Small intestine (tissue), 7 donors: ENCODE results near the gene TMEM95. TPM values are rescaled to one million over a fixed set of nuclear protein-coding genes. Genes with fewer than 3 reads are reported as not detected.
"Not testable (repeated sequence)": the region's sequence is repeated elsewhere in the genome, so short reads cannot be mapped to it uniquely, and the experiment has no call there.

Source experiments
- DNase-seq, 2 donors: peaks; one replicate each; pipeline versions ENCODE4 v3.0.0 to v3.0.0-alpha.2; 2013
- FAIRE-seq: peaks from 2 replicates; lab custom pipeline; 2012; peaks lifted over from hg19 to GRCh38; lab: Jason Lieb, UNC
- H3K27ac ChIP-seq, 3 donors: one replicate each; pipeline ENCODE4 v1.5.1; 2013; ENCODE audit warnings: low read length in 2 of 3, mild to moderate bottlenecking in 2 of 3, control low read depth in 1 of 3, inconsistent platforms in 1 of 3, low read depth in 1 of 3, moderate library complexity in 1 of 3
- H3K27me3 ChIP-seq, 3 donors: one replicate each; pipeline ENCODE4 v1.6.1; 2013; ENCODE audit warnings: low read length in 3 of 3, inconsistent platforms in 1 of 3; ENCODE audit not compliant: control insufficient read depth in 3 of 3, insufficient read depth in 3 of 3
- H3K36me3 ChIP-seq, 3 donors: one replicate each; pipeline ENCODE4 v1.6.1; 2013; ENCODE audit warnings: low read length in 3 of 3, inconsistent platforms in 1 of 3, low read depth in 1 of 3, mild to moderate bottlenecking in 1 of 3, moderate library complexity in 1 of 3; ENCODE audit not compliant: control insufficient read depth in 3 of 3, insufficient read depth in 2 of 3
- H3K4me1 ChIP-seq, 3 donors: one replicate each; pipeline ENCODE4 v1.6.1; 2013; ENCODE audit warnings: low read length in 2 of 3, inconsistent platforms in 1 of 3, low read depth in 1 of 3, mild to moderate bottlenecking in 1 of 3, moderate library complexity in 1 of 3; ENCODE audit not compliant: control insufficient read depth in 3 of 3, insufficient read depth in 2 of 3
- H3K4me3 ChIP-seq, 3 donors: one replicate each; pipeline ENCODE4 v1.5.1; 2013; ENCODE audit warnings: low read length in 3 of 3, control low read depth in 1 of 3, inconsistent platforms in 1 of 3, low read depth in 1 of 3, mild to moderate bottlenecking in 1 of 3, moderate library complexity in 1 of 3
- H3K9me3 ChIP-seq, 2 donors: one replicate each; pipeline ENCODE4 v1.6.1; 2013; ENCODE audit warnings: low read depth in 1 of 2, low read length in 1 of 2; ENCODE audit not compliant: control insufficient read depth in 2 of 2, insufficient read depth in 1 of 2
- WGBS, 3 donors: extraction: QIAGEN DNeasy Blood & Tissue Kit; methylation state at CpG; one replicate each; pipeline ENCODE4 v1.1.7; 2013; 5-methylcytosine and 5-hydroxymethylcytosine counted together
- polyA plus RNA-seq, 4 donors: library from polyadenylated mRNA; stranded (reverse) in 3 of 4; unstranded in 1 of 4; fragments of 200-250 nt in 3 of 4; fragments of 120-200 nt in 1 of 4; gene quantifications; one replicate each; pipeline versions ENCODE4 v1.2.1 to v1.2.3, GENCODE V29; 2013
- donor health status: healthy with polysubstance abuse.
- donor health status: control.
- donor health status: control.
- donor health status: Bipolar disorder and iron deficiency.
- donor health status: healthy.

TMEM95 gene
- polyA plus RNA-seq, 4 donors: not detected

- not testable (repeated sequence) for H3K9me3 ChIP-seq, H3K27me3 ChIP-seq, H3K36me3 ChIP-seq, H3K4me3 ChIP-seq, H3K27ac ChIP-seq, FAIRE-seq, H3K4me1 ChIP-seq, DNase-seq
- 90 to 98% (median 93%) methylated on average over 5 of the region's 5 CpGs for WGBS, 3 donors
Observed at GRCh38 chr17:7368599-7368994, 13.6 kb downstream of the TMEM95 start.

DNA sequence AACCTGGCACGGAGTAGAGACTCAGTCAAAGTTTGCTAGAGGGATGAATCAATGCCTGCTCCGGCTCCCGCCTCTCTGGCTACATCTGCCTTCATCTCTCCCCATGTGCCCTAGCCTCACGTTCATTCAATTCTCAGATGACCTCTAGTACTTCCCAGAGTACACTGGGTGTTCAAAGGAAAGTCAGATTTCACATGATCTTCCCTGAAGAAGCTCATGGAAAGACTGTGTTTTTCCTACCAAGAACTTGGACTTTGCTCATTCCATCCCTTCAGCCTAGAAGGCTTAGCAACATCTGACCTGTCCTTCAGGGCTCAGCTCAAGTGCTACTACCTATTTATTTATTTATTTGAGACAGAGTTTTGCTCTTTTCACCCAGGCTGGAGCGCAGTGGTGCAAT lies 14.9 kb downstream of the TMEM95 start:
- FAIRE-seq (no peak), DNase-seq (peak in 1 of 2 donors; percentile 50)
- Histone ChIP-seq H3K27me3 (peaks cover 0 to 5% (median 0%) of the 10 kb centered on the region in 3 donors), H3K27ac (no peak overlapping the region), H3K4me3 (no peak overlapping the region), H3K4me1 (no peaks in the 10 kb centered on the region), H3K9me3 (no peaks in the 10 kb centered on the region), H3K36me3 (no peaks in the 10 kb centered on the region)
- WGBS, 3 donors: 61 to 75% (median 66%) methylated on average over 5 of the region's 5 CpGs

GRCh38 chr17:7370853-7371252 lies 15.9 kb downstream of the TMEM95 start:
- FAIRE-seq: no peak
- no peaks in the 10 kb centered on the region for H3K36me3 ChIP-seq
- no peak overlapping the region for H3K4me3 ChIP-seq
- no peak overlapping the region for H3K27ac ChIP-seq
- WGBS, 3 donors: 71 to 85% (median 74%) methylated on average over 4 of the region's 4 CpGs
- no peaks in the 10 kb centered on the region for H3K9me3 ChIP-seq
- peaks cover 0 to 5% (median 0%) of the 10 kb centered on the region in 3 donors for H3K27me3 ChIP-seq
- DNase-seq: no peak
- H3K4me1 ChIP-seq: no peaks in the 10 kb centered on the region

- DNase-seq (no peak), FAIRE-seq (no peak)
- H3K4me1 ChIP-seq: no peaks in the 10 kb centered on the region
- no peak overlapping the region for H3K27ac ChIP-seq
- 81 to 100% (median 87%) methylated on average over 2 of the region's 2 CpGs for WGBS, 3 donors
- H3K4me3 ChIP-seq: no peak overlapping the region
- H3K27me3 ChIP-seq: no peaks in the 10 kb centered on the region
- no peaks in the 10 kb centered on the region for H3K9me3 ChIP-seq
- H3K36me3 ChIP-seq: no peaks in the 10 kb centered on the region
Observed at GRCh38 chr17:7374353-7374752, 19.4 kb downstream of the TMEM95 start.

GRCh38 chr17:7379134-7379533 lies 24.2 kb downstream of the TMEM95 start:
- H3K4me1 ChIP-seq: peaks cover 0 to 20% (median 0%) of the 10 kb centered on the region in 3 donors
- no peak for DNase-seq
- H3K27ac ChIP-seq: no peak overlapping the region
- H3K27me3 ChIP-seq: peaks cover 0 to 21% (median 2%) of the 10 kb centered on the region in 3 donors
- WGBS, 3 donors: 91 to 98% (median 95%) methylated on average over 3 of the region's 3 CpGs
- FAIRE-seq: no peak
- H3K4me3 ChIP-seq: no peak overlapping the region
- H3K36me3 ChIP-seq: peaks cover 0 to 9% (median 0%) of the 10 kb centered on the region in 3 donors
- peaks cover 0 to 2% of the 10 kb centered on the region in 2 donors for H3K9me3 ChIP-seq

- Histone ChIP-seq H3K36me3 (peaks cover 0 to 13% (median 0%) of the 10 kb centered on the region in 3 donors), H3K27ac (peak overlapping the region in 1 of 3 donors; percentile 21), H3K27me3 (peaks cover 0 to 21% (median 2%) of the 10 kb centered on the region in 3 donors), H3K4me1 (peaks cover 0 to 22% (median 0%) of the 10 kb centered on the region in 3 donors), H3K4me3 (peak overlapping the region in 2 of 3 donors; percentile 56 to 83), H3K9me3 (peaks cover 0 to 2% of the 10 kb centered on the region in 2 donors)
- FAIRE-seq: no peak
- WGBS, 3 donors: 21 to 35% (median 34%) methylated on average over 7 of the region's 7 CpGs
- peak in 1 of 2 donors; percentile 49 for DNase-seq
Observed at GRCh38 chr17:7380321-7380720, 25.4 kb downstream of the TMEM95 start.

DNA sequence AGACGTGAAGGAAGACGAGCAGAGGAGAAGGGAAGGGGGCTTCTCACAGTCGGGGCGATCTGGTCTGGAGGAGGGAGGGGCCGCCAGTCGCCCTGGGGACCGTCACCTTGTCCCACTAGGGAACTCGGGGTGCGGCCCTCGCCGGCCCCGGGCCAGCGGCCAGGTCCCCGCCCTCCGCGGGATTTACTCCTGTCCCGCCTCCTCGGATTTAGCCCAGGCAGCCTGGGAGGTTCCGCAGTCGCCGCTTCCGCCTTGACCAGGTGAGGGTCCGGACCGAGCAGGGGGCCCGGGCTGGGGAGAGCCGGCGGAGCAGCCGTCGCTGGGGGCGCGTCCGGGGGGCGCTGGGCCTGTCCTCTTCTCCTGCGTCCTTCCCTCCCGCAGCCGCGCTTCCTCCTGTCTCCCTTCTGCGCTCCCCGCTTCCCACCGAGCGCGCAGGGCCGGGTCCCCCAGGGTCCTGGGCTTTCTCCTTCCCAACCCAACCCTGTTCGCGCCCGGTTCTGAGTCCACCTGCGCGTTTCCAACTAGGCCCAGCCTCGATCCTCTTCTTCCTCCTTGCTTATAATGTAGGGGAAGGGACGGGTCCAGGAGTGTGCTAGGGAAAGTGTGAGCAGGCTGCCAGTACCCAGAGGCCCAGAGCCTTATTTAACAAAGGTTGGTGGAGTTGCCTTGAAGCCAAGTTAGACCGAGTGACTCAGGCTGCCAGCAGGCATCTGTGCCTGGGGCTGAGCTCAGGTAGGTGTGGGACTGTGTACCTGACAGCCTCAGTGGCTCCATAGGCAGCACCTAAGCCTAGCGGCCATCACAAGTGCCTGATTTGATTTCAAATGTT lies 26.1 kb downstream of the TMEM95 start, which contains the start of gene TNK1:
Gene TNK1 (plus strand): TSS at position 235 of the 829 bp plus-strand sequence. CDS start 1,838 bp downstream, outside the sequence.
- FAIRE-seq: no peak
- Histone ChIP-seq H3K4me1 (peaks cover 0 to 22% (median 0%) of the 10 kb centered on the region in 3 donors), H3K9me3 (peaks cover 0 to 2% of the 10 kb centered on the region in 2 donors), H3K36me3 (peaks cover 0 to 16% (median 0%) of the 10 kb centered on the region in 3 donors), H3K27ac (peak within 1 kb of the TSS; percentile 36 to 69 (median 40)), H3K27me3 (peaks cover 0 to 21% (median 2%) of the 10 kb centered on the region in 3 donors), H3K4me3 (peak within 1 kb of the TSS; percentile 24 to 83 (median 56))
- DNase-seq: peak; percentile 78 to 85
- WGBS, 3 donors: 3 to 7% (median 4%) methylated on average over 31 to 52 of the region's 52 CpGs

DNA sequence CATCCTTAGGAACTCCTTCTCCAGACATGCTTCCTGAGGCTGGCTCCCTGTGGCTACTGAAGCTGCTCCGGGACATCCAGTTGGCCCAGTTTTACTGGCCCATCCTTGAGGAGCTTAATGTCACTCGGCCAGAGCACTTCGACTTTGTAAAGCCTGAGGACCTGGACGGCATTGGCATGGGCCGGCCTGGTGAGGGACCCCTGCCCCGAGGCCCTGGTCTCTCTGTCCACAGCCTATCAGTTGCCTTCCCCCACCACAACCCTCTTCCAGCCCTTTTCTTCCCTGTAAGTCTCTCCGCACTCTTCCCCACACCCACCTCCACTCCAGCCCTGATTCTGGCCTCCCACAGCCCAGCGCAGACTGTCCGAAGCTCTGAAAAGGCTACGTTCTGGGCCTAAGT lies 27.9 kb downstream of the TMEM95 start:
- peaks cover 0 to 2% of the 10 kb centered on the region in 2 donors for H3K9me3 ChIP-seq

More for the DNA sequence above, 27.9 kb downstream of the TMEM95 start:
- Histone ChIP-seq H3K27ac (no peak overlapping the region), H3K4me1 (peaks cover 0 to 22% (median 0%) of the 10 kb centered on the region in 3 donors), H3K36me3 (peaks cover 0 to 34% (median 4%) of the 10 kb centered on the region in 3 donors), H3K27me3 (peaks cover 0 to 21% (median 2%) of the 10 kb centered on the region in 3 donors), H3K4me3 (no peak overlapping the region)
- DNase-seq: no peak
- 90 to 97% (median 94%) methylated on average over 10 of the region's 10 CpGs for WGBS, 3 donors
- no peak for FAIRE-seq
